Measurements from ENCODE around the gene RNPEPL1.
"Not testable (repeated sequence)": the region's sequence is repeated elsewhere in the genome, so short reads cannot be mapped to it uniquely, and the experiment has no call there.

Gene RNPEPL1, protein sequence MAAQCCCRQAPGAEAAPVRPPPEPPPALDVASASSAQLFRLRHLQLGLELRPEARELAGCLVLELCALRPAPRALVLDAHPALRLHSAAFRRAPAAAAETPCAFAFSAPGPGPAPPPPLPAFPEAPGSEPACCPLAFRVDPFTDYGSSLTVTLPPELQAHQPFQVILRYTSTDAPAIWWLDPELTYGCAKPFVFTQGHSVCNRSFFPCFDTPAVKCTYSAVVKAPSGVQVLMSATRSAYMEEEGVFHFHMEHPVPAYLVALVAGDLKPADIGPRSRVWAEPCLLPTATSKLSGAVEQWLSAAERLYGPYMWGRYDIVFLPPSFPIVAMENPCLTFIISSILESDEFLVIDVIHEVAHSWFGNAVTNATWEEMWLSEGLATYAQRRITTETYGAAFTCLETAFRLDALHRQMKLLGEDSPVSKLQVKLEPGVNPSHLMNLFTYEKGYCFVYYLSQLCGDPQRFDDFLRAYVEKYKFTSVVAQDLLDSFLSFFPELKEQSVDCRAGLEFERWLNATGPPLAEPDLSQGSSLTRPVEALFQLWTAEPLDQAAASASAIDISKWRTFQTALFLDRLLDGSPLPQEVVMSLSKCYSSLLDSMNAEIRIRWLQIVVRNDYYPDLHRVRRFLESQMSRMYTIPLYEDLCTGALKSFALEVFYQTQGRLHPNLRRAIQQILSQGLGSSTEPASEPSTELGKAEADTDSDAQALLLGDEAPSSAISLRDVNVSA

GRCh38 chr2:240567872-240568677 is at the start of gene RNPEPL1:
Gene RNPEPL1 (plus strand): TSS chr2:240568484. CDS start chr2:240568587, 103 bp downstream.
- DNase-seq (ENCODE audit: low read depth in 2 of 2) = no peak

DNA sequence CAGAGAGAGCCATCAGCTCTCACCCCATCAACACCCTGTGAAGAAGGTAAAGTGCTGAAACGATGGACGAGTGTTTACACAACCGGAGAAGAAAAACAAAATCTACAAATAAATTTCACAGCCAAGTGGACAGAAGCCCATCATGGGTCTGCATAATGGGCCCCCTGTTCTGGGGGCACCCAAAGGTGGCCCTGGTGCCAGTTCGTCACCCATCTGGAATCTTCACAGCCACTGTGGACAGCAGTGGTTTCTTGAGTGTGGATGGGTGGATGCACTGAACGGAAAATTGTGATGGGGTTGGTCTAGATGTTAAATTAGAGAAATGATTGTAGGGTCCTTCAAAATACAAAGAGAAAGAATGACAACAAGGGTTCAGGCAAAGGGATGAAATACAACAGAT is 49.3 kb upstream of the RNPEPL1 start:
- no peak for DNase-seq (ENCODE audit: low read depth in 2 of 2)

- DNase-seq (ENCODE audit: low read depth in 2 of 2) = no peak
Observed at GRCh38 chr2:240519396-240520129, 48.7 kb upstream of the RNPEPL1 start.

DNA sequence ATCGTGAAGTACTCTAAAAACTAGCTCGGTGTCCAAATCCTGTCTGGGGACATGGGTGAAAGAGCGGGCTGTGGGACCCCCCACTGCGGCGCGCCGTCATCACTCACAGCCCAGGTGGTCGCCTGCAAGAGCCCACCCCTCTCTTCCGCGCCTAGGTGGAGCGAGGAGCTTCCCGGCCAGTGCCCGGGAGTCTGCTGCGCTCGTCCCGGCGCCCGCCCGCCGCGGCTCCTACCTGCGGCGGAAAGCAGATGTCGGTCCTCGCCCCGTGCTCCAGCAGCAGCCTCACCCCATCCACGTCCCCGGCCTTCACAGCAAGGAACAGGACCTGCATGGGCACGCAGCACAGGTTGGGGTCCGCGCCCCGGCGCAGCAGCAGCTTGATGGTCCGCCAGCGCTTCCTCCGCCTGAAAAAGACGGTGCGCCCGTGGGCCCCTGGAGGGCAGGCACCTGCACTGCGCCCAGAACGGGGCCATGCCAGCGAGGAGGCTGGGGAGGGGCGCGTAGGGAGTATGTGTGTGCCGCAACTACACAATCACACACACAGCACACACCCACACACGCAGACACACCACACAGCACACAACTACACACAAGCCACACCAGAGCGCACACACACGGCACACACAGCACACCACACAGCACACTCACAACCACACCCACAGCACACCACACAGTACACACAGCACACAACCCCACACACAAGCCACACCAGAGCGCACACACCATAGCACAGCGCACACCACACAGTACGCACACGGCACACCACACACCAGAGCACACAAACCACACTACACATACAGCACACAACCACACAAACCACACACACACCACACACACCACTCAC is 47.9 kb upstream of the RNPEPL1 start:
- DNase-seq (ENCODE audit: low read depth in 2 of 2) = no peak

DNA sequence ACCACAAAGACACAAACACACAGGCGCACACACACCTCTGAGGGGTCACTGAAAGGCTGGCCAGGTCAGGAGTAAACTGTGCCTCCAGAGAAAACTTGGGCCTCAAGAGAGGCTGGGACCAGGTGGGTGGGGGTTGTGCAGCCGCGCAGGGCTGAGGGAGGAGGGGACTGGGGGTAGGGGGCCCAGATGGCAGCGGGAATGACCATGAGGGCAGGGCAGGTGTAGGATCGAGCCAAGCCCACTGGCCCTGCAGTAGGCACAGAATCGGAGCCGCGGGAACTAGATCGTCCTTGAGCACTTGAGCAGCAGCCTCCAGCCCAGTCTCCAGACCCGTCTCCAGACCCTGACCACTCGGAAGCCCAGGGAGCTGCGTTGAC is 47.3 kb upstream of the RNPEPL1 start:
- DNase-seq (ENCODE audit: low read depth in 2 of 2) = no peak

DNA sequence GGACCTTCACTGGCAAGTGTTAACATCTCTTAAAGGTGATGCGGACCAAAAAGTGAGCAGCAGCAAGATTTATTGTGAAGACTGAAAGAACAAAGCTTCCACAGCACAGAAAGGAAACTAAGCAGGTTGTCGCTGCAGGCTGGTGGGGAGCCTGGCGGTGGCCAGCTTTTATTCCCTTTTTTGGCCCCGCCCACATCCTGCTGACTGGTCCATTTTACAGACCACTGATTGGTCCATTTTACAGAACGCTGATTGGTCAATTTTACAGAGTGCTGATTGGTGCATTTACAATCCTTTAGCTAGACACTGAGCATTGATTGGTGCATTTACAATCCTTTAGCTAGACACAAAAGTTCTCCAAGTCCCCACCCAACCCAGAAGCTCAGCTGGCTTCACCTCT is 46.4 kb upstream of the RNPEPL1 start:
- not testable (repeated sequence) for DNase-seq (ENCODE audit: low read depth in 2 of 2)

DNA sequence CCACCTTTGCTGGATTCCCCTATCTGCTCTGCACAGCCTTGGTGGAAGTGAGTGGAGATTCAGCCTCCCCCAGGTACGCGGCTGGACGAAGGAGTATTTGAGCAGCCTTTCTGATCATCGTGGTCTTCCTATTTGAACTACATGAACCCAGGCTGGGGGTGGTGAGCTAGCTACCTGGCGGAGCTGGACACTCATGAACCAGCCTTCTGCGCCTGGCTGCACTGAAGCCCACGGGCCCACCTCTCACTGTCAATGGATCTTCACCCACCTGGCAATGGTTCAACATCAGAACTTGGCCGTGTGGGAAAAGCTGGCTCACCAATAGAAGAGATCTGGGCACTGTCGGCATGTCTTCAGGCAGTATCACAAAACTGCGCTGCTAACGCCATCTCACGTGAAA is 45.9 kb upstream of the RNPEPL1 start:
- DNase-seq (ENCODE audit: low read depth in 2 of 2) = no peak

GRCh38 chr2:240523451-240524281 is 44.6 kb upstream of the RNPEPL1 start:
- no peak for DNase-seq (ENCODE audit: low read depth in 2 of 2)

GRCh38 chr2:240524963-240525718 is 43.1 kb upstream of the RNPEPL1 start:
- no peak for DNase-seq (ENCODE audit: low read depth in 2 of 2)

DNA sequence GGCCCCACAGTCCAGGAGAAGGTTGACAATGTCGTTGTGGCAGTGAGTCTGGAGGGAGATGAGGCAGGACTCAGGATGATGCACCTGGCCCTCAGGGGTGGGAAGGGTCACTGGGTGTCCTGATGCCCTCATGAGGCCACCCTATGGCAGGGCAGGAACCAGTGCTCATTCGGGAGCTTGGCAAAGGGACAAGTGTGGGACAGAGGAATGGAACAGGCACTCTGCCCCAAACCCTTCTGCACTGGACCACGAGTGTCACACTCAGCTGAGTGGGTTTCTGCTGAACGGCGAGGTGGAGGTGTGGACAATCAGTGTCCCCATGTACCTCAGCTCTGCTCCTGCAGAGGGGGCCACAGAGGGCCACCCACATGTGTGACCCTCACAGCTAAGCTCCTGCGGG is 42.5 kb upstream of the RNPEPL1 start:
- no peak for DNase-seq (ENCODE audit: low read depth in 2 of 2)

- no peak for DNase-seq (ENCODE audit: low read depth in 2 of 2)
Observed at GRCh38 chr2:240526521-240526920, 41.8 kb upstream of the RNPEPL1 start.

- no peak for DNase-seq (ENCODE audit: low read depth in 2 of 2)
Observed at GRCh38 chr2:240527153-240527750, 41.0 kb upstream of the RNPEPL1 start.

GRCh38 chr2:240528406-240529040 is 39.8 kb upstream of the RNPEPL1 start:
- DNase-seq (ENCODE audit: low read depth in 2 of 2) = no peak

DNA sequence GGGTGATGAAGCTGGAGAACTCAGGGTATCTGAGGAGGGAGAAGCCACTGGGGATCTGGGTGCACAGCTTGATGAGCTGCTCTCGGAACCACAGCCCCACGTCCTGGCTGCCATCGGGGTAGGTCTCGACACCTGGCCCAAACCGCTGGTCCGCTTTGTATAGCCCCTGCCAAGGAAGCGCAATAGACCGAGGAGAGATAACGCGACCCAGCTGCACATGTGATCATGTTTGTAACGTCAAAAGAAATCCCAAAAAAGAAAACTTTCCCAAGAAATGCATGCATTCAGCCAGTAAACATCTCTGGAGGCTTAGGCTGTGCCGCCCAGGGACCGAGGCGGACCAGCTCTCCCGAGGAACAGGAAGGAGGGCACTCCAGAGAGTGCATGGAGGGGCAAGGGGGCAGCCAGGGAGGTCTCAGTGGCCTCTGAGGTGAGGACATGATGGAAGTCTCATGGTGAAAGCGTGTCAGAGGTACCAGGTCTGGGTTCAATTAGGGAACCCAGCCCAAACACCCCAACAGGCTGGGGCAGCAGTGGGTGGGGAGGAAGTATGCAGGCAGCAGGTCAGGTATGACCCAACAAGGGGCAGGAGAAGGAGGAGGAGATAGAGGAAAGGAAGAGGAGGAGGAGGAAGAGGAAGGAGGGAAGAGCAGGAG is 38.8 kb upstream of the RNPEPL1 start:
- DNase-seq (ENCODE audit: low read depth in 2 of 2) = no peak

GRCh38 chr2:240530181-240530580 is 38.1 kb upstream of the RNPEPL1 start:
- DNase-seq (ENCODE audit: low read depth in 2 of 2) = no peak

GRCh38 chr2:240531038-240531437 is 37.2 kb upstream of the RNPEPL1 start:
- DNase-seq (ENCODE audit: low read depth in 2 of 2) = no peak

GRCh38 chr2:240532031-240532775 is 36.1 kb upstream of the RNPEPL1 start:
- no peak for DNase-seq (ENCODE audit: low read depth in 2 of 2)
